GM12801 (cell line): Measurements from ENCODE around the gene PPBP.

ENCODE experiments used
- CTCF ChIP-seq: IDR thresholded peaks from one replicate; pipeline ENCODE4 v1.5.1; 2011; ENCODE audit warnings: control low read depth; ENCODE audit not compliant: insufficient read length; ENCODE audit errors: extremely low read depth

PPBP gene

GRCh38 chr4:74023709-74024108, 35.7 kb upstream of the PPBP start:
- no peak for TF ChIP-seq CTCF

GRCh38 chr4:74021601-74022000, 33.6 kb upstream of the PPBP start:
- TF ChIP-seq CTCF = no peak

- TF ChIP-seq CTCF = no peak
Observed at GRCh38 chr4:74018771-74019170, 30.8 kb upstream of the PPBP start.

GRCh38 chr4:74018116-74018515, 30.1 kb upstream of the PPBP start:
- TF ChIP-seq CTCF = no peak

GRCh38 chr4:74016068-74016467, 28.1 kb upstream of the PPBP start:
- no peak for TF ChIP-seq CTCF

- TF ChIP-seq CTCF = no peak
Observed at GRCh38 chr4:74015126-74015780, 27.3 kb upstream of the PPBP start.

GRCh38 chr4:74014332-74014731, 26.3 kb upstream of the PPBP start:
- no peak for TF ChIP-seq CTCF
